Measurements from ENCODE around the gene LATS2.

- peak in 1 of 2 donors; percentile 67 for TF ChIP-seq POLR2A (IDR thresholded peaks at IDR 0.05)
- peak in 1 of 6 experiments; percentile 2 for TF ChIP-seq CTCF (IDR thresholded peaks at IDR 0.05)
Measured at GRCh38 chr13:21060338-21061028, 903 bp downstream of the LATS2 start.

Measured in thyroid gland (tissue), 4 donors.